HG03097 (cell line): ENCODE measurements around the gene RPS19.

ENCODE experiments used
- ATAC-seq: cut with Tn5 transposase; IDR thresholded peaks from one replicate; pipeline ENCODE4 v1.9.1; 2021; ENCODE audit not compliant: unreplicated experiment, low FRiP score

RPS19 gene

GRCh38 chr19:41897181-41897580, 37.1 kb downstream of the RPS19 start:
- no peak for ATAC-seq

GRCh38 chr19:41897820-41898219, 37.8 kb downstream of the RPS19 start:
- ATAC-seq, result no peak

GRCh38 chr19:41898235-41898634, 38.2 kb downstream of the RPS19 start:
- no peak for ATAC-seq

- no peak for ATAC-seq
These were observed 41.8 kb downstream of the RPS19 start for GRCh38 chr19:41901707-41902360.

- ATAC-seq, result no peak
These were observed 42.5 kb downstream of the RPS19 start for GRCh38 chr19:41902594-41902993.

- no peak for ATAC-seq
These were observed 43.3 kb downstream of the RPS19 start for GRCh38 chr19:41903193-41903953.

GRCh38 chr19:41904118-41904870, 44.2 kb downstream of the RPS19 start:
- no peak for ATAC-seq

- no peak for ATAC-seq
These were observed 45.4 kb downstream of the RPS19 start for GRCh38 chr19:41905273-41906002.

GRCh38 chr19:41906271-41906670, 46.2 kb downstream of the RPS19 start:
- no peak for ATAC-seq

- no peak for ATAC-seq
These were observed 47.0 kb downstream of the RPS19 start for GRCh38 chr19:41906916-41907680.

- ATAC-seq, result no peak
These were observed 48.0 kb downstream of the RPS19 start for GRCh38 chr19:41907994-41908615.

GRCh38 chr19:41908724-41909464, 48.8 kb downstream of the RPS19 start:
- ATAC-seq, result no peak

- ATAC-seq, result no peak
These were observed 49.7 kb downstream of the RPS19 start for GRCh38 chr19:41909706-41910105.

GRCh38 chr19:41910240-41910991, 50.4 kb downstream of the RPS19 start:
- ATAC-seq, result no peak

- no peak for ATAC-seq
These were observed 51.2 kb downstream of the RPS19 start for GRCh38 chr19:41910992-41911888.

GRCh38 chr19:41911889-41912731, 52.1 kb downstream of the RPS19 start:
- no peak for ATAC-seq
